Measurements from ENCODE around the gene CDYL.
A peak's percentile ranks its signal among the peaks of the same experiment; 100 is the strongest.

Gene CDYL

DNA sequence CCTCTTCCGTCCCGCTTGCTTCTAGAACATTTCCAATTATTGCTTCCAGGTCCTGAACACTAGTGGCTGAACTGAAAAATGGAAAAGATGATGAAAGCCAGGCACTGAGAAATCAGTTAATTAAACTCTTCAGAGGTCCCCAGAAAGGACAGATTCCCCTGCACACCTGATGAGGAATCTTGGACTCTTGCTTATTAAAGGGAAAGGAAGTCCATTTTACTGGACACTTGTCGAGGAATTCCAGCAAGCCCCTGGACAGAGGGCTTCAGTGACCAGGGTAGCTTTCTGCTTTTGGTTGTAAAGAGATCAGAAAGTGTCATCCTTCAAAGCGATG, 47.8 kb upstream of the CDYL start:
- TF ChIP-seq, protein P1, sequence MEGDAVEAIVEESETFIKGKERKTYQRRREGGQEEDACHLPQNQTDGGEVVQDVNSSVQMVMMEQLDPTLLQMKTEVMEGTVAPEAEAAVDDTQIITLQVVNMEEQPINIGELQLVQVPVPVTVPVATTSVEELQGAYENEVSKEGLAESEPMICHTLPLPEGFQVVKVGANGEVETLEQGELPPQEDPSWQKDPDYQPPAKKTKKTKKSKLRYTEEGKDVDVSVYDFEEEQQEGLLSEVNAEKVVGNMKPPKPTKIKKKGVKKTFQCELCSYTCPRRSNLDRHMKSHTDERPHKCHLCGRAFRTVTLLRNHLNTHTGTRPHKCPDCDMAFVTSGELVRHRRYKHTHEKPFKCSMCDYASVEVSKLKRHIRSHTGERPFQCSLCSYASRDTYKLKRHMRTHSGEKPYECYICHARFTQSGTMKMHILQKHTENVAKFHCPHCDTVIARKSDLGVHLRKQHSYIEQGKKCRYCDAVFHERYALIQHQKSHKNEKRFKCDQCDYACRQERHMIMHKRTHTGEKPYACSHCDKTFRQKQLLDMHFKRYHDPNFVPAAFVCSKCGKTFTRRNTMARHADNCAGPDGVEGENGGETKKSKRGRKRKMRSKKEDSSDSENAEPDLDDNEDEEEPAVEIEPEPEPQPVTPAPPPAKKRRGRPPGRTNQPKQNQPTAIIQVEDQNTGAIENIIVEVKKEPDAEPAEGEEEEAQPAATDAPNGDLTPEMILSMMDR (IDR thresholded peaks at IDR 0.05) = no peak
- no peak overlapping the region for H3K4me2 ChIP-seq (ENCODE audit: low read length)

DNA sequence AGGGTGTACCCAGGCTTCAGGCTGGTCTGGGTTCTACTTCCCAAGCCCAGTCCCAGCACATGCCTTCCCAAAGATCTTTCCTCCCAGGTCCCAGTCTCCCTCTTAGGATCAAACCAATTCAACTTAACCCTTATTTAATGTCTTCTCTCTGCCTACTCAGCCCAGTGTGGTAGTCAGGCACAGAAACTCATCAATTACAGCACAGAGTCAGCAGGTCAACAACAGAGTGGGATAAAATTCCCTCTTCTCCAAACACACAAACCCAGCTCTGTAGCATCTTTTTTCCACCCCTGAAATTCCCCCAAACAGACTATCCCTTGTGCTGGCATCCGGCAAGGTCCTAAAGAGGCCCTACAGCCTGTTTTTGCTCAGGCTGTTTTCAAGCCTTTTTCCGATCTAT, 47.3 kb upstream of the CDYL start:
- Histone ChIP-seq H3K36me3 (ENCODE audit: control insufficient read depth, insufficient read depth, low read length) (no peaks in the 10 kb centered on the region), H3K4me1 (no peaks in the 10 kb centered on the region), H3K79me2 (no peaks in the 10 kb centered on the region), H3K27me3 (ENCODE audit: control insufficient read depth, insufficient read depth, low read length) (no peaks in the 10 kb centered on the region), H3K9me3 (ENCODE audit: control insufficient read depth, low read length) (no peaks in the 10 kb centered on the region), H3K4me2 (ENCODE audit: low read length) (no peak overlapping the region), H3K4me3 (ENCODE audit: low read depth, low read length) (no peak overlapping the region), H3K27ac (no peak overlapping the region), H2AFZ (no peak overlapping the region), H3K9ac (no peak overlapping the region)
- TF ChIP-seq, protein P1 (IDR thresholded peaks at IDR 0.05) = no peak

More for the DNA sequence above, 47.8 kb upstream of the CDYL start:
- no peaks in the 10 kb centered on the region for H3K9me3 ChIP-seq (ENCODE audit: control insufficient read depth, low read length)
- no peak overlapping the region for H2AFZ ChIP-seq
- H3K9ac ChIP-seq = no peak overlapping the region
- H3K79me2 ChIP-seq = no peaks in the 10 kb centered on the region
- H3K4me1 ChIP-seq = no peaks in the 10 kb centered on the region
- no peak overlapping the region for H3K27ac ChIP-seq
- H3K4me3 ChIP-seq (ENCODE audit: low read depth, low read length) = no peak overlapping the region
- H3K36me3 ChIP-seq (ENCODE audit: control insufficient read depth, insufficient read depth, low read length) = no peaks in the 10 kb centered on the region
- H3K27me3 ChIP-seq (ENCODE audit: control insufficient read depth, insufficient read depth, low read length) = no peaks in the 10 kb centered on the region

DNA sequence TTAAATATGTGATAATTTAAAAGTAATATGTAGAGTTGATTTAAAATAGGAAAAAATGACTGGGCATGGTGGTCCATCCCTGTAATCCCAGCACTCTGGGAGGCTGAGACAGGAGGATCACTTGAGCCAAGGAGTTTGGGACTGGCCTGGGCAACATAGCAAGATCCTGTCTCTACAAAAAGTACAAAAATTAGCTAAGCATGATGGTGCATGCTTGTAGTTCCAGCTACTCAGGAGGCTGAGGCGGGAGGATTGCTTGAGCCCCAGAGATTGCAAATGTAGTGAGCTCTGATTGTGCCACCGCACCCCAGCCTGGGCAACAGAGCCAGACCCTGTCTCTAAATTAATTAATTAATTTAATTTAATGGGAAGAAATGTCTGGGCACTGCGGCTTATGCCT, 44.2 kb upstream of the CDYL start:
- no peaks in the 10 kb centered on the region for H3K4me1 ChIP-seq
- H3K27me3 ChIP-seq (ENCODE audit: control insufficient read depth, insufficient read depth, low read length) = no peaks in the 10 kb centered on the region
- H3K9ac ChIP-seq = no peak overlapping the region
- no peak overlapping the region for H3K4me2 ChIP-seq (ENCODE audit: low read length)
- no peak overlapping the region for H3K4me3 ChIP-seq (ENCODE audit: low read depth, low read length)
- no peaks in the 10 kb centered on the region for H3K79me2 ChIP-seq
- TF ChIP-seq, protein P1 (IDR thresholded peaks at IDR 0.05) = no peak
- H3K36me3 ChIP-seq (ENCODE audit: control insufficient read depth, insufficient read depth, low read length) = no peaks in the 10 kb centered on the region
- H2AFZ ChIP-seq = no peak overlapping the region
- no peaks in the 10 kb centered on the region for H3K9me3 ChIP-seq (ENCODE audit: control insufficient read depth, low read length)
- H3K27ac ChIP-seq = no peak overlapping the region

DNA sequence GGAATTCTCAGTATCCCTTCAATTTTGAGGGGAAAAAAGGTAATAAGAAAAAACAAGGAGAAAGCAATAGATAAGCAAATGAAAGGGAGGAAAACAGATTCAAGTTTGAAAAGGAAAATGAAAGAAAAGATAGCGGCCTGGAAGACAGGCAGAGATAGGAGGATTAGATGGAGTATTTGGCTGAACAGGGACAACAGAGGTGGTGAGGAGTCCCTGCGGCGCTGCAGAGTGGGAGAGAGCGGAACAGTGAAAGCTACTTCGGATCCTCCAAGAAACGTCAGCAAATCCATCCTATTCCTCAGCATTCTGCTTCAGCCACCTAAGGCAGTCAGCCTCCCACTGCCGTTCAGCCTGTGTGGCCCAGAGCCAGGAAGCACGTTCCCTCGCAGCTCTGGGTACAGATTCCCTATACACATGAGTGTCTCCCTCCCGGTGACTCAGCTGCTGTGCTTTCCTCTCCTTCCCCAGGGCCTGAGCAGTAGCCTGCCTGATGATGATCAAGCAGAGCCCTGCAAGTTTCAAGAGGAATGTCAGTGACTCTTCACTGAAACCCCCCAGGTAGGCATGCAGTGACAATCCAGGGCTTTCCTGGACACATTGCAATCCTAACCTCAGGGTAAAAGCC, 43.4 kb upstream of the CDYL start:
- Histone ChIP-seq H3K9me3 (ENCODE audit: control insufficient read depth, low read length) (no peaks in the 10 kb centered on the region), H3K4me2 (ENCODE audit: low read length) (no peak overlapping the region), H3K27me3 (ENCODE audit: control insufficient read depth, insufficient read depth, low read length) (no peaks in the 10 kb centered on the region), H3K27ac (no peak overlapping the region), H3K79me2 (no peaks in the 10 kb centered on the region), H3K9ac (no peak overlapping the region), H3K36me3 (ENCODE audit: control insufficient read depth, insufficient read depth, low read length) (no peaks in the 10 kb centered on the region), H2AFZ (peak overlapping the region; percentile 7), H3K4me1 (no peaks in the 10 kb centered on the region), H3K4me3 (ENCODE audit: low read depth, low read length) (no peak overlapping the region)
- TF ChIP-seq, protein P1 (IDR thresholded peaks at IDR 0.05) = no peak

DNA sequence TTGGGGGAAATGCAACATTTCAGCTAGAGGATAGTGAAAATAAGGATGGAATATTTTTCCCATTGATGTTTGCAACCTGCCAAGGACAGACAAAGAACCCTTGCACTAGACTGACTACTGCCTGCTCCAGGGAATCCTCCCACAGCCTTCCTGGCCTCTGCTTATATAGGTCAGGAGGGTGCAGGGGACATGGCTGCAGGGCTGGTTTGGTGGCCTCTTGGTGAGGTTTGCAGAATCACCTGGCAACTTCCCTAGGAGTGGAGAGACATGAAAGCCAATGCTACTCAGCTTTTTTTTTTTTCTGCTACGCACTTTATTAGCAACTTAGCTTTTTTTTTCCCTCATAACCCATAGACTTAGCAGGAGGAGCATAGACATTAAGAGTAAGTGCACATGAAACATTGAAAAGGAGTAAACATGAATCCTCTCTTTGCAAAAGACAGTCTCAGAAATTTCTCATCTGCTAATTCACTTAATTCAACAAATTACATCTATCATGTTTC, 39.8 kb upstream of the CDYL start:
- H2AFZ ChIP-seq = no peak overlapping the region
- H3K9me3 ChIP-seq (ENCODE audit: control insufficient read depth, low read length) = no peaks in the 10 kb centered on the region
- no peaks in the 10 kb centered on the region for H3K27me3 ChIP-seq (ENCODE audit: control insufficient read depth, insufficient read depth, low read length)
- H3K27ac ChIP-seq = no peak overlapping the region
- no peak overlapping the region for H3K4me3 ChIP-seq (ENCODE audit: low read depth, low read length)
- TF ChIP-seq, protein P1 (IDR thresholded peaks at IDR 0.05) = no peak
- H3K79me2 ChIP-seq = no peaks in the 10 kb centered on the region
- H3K9ac ChIP-seq = no peak overlapping the region
- no peak overlapping the region for H3K4me2 ChIP-seq (ENCODE audit: low read length)
- H3K36me3 ChIP-seq (ENCODE audit: control insufficient read depth, insufficient read depth, low read length) = no peaks in the 10 kb centered on the region
- H3K4me1 ChIP-seq = no peaks in the 10 kb centered on the region
